Fibroblast of skin of back (primary cell): Measurements from ENCODE around the gene NARF. TPM values are rescaled to one million over a fixed set of nuclear protein-coding genes. Genes with fewer than 3 reads are reported as not detected.
"Not testable (repeated sequence)": the region's sequence is repeated elsewhere in the genome, so short reads cannot be mapped to it uniquely, and the experiment has no call there.

Source experiments
- DNase-seq: peaks from one replicate; pipeline ENCODE4 v3.0.0-alpha.2; 2013
- polyA plus RNA-seq, 2 experiments: library from polyadenylated mRNA; unstranded; fragments of 120-200 nt; gene quantifications; one replicate each; pipeline ENCODE4 v1.2.1, GENCODE V29; 2013; ENCODE audit not compliant: insufficient read length in 2 of 2

The NARF gene
- 115 TPM for polyA plus RNA-seq (2013, experiment 1 of 2; ENCODE audit: insufficient read length)
- 100 TPM for polyA plus RNA-seq (2013, experiment 2 of 2; ENCODE audit: insufficient read length)

DNA sequence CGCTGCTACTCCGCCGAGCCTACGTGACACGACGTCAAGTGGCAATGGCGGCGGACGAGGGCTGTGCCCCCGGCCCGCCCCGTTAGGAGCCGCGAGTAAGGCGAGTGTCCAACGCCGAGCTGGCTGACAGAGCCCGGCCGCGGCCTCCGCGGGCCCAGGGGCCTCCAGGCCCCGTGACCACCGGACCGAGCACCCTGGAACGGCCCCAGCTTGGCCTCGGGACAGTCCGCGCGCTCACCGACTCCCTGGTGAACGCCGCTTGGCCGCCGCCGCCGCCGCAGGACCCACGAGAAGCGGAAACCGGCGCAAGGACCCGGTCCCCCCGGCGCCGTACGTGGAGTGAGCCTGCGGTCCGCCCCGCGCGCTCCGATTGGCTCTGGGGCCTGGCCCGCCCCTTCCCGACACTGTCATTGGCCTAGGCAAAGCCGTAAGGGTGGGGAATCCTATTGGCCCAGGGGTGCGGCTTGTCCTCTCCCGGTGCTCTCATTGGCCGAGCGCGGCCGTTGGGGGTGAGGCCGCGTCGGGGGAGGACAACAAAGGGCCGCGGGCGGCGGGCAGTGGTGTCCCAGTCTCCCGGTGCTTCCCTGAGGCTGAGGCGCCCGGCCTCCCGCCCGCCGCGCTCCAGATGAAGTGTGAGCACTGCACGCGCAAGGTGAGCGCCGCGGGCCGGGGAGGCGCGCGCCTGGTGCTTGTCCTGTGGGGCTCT lies at the start of gene NARF:
TSS of gene NARF (plus strand) at position 563 of the 706 bp plus-strand sequence. CDS start at position 626, 63 bp downstream.
- peak; percentile 99 for DNase-seq

DNA sequence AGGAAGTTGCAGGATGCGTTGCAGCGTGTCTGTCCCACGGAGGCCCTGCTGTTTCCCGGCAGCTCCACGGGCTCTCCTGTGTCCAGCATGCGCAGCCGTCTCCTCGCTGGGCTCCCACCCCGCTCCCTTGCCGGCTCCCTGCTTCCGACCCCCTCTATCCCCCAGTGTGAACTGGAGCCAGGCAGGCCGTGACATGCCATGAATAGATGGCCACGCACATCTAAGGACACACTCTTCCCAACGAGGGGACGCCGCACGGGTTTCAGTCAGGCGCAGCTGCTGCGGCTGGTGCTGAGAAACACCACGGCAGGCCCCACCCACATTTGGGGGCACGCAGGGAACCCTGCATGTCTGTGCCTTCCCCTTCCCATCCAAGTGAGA lies 49.6 kb upstream of the NARF start:
- no peak for DNase-seq

DNA sequence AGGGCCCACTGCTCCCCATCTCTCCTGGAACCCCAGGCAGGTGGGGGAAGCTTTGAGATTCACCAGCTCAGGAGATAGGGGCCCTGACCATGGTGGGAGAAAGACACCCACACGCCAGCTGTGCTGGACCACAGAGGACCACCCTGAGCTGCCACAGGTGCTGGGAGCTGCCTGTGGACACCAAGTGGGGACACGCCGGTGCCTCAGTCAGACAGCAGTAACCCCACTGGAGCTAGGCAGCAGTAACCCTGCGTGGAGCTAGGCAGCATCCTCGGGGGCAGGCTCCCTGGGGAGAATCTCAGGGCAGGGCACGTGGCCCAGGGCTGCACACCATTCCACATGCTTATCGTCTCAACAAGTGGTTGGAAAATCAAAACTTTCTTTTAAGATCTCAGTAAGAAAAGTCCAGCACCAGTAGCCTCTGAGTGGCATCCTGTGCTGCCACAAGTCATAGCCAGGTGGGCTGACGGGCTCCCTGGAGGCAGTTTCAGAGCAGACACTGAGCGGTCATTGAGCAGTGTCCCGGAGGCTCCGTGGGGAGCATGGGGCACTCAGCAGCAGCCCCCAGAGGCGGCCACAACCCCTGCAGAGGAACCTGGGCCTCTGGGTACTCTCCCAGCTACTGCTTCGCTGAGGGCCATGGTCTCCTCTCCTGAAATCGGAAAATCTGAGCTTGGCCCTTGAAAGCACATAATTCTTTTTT lies 48.4 kb upstream of the NARF start:
- DNase-seq, result no peak

DNA sequence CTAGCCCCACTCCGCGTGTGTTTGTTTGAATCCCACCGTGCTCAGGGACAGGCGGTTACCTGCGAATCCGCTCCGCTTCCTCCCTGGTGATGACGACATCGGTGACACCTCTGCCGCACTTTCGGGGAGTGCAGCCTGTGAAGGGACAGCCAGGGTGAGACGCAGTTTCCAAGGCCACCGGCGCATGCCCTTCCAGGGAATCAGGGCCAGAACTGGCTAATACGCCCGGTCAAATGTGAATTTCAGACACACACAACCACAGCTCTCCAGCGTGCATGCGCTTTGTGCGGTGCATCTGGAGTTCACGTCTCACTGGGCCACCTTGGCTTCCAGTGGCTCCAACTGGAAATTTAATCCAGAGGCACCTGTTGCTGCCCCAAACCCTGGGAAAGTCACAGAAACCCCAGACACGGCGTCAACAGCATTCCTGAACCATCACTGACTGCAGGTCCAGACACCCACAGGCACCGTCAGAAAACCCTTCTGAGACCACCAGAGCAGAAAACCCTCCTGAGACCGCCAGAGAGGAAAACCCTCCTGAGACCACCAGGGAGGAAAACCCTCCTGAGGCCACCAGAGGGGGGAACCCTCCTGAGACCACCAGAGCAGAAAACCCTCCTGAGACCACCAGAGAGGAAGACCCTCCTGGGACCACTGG lies 47.0 kb upstream of the NARF start:
- DNase-seq, result no peak

DNA sequence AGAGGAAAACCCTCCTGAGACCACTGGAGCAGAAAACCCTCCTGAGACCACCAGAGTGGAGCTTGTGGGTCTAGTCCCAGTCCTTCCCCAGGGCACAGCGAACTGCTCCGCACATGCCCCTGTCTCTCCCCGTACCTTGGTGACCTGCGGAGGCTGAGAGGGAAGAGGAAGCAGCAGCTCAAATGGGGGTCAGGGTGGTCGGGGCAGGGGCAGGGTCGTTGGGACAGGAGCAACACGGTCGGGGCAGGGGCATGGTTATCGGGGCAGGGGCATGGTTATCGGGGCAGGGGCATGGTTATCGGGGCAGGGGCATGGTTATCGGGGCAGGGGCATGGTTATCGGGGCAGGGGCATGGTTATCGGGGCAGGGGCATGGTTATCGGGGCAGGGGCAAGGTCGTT lies 46.5 kb upstream of the NARF start:
- not testable (repeated sequence) for DNase-seq

DNA sequence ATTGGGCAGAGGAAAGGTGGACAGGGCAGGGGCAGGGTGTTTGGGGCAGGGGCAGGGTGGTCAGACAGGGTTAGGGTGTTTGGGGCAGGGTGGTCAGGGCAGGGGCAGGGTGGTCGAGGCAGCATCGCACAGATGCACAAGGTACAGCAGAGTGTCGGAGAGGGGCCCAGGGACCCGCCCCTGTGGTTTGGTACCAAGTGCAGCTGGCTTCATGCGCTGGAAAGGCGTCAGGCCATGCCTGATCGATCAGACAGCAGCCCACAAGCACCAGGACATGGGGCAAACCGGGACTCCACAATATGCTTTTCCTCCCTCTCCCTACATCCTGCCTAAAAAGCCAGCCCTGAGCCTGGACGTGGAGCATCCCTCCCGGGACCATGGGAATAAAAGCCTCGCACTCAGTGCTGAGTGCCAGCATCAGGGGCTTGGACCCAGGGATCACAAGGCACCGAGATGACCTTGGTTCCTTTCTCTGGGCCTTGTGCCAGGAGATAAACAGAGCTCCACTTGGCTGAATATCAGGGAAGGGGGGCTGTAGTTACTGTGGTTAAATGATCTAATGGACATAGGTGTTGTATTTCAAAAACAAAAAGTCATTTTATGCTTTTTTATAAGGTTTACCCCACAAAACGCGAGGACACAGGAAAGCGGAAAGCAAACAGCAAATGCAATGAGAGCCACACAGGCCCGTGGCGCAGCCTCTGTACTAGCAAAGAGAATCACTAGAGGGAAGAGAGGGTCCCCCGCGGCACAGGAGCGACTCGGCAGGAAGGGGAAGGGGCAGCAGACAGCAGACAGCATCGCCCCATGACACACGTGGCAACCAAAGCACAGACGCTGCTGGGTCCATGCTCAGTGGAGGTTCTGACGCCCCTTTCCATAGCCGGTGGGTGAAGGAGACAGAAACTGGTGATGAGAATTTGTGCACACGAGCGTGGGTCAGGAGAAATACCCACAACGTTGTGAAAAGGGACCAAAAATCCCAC lies 45.7 kb upstream of the NARF start:
- no peak for DNase-seq

DNA sequence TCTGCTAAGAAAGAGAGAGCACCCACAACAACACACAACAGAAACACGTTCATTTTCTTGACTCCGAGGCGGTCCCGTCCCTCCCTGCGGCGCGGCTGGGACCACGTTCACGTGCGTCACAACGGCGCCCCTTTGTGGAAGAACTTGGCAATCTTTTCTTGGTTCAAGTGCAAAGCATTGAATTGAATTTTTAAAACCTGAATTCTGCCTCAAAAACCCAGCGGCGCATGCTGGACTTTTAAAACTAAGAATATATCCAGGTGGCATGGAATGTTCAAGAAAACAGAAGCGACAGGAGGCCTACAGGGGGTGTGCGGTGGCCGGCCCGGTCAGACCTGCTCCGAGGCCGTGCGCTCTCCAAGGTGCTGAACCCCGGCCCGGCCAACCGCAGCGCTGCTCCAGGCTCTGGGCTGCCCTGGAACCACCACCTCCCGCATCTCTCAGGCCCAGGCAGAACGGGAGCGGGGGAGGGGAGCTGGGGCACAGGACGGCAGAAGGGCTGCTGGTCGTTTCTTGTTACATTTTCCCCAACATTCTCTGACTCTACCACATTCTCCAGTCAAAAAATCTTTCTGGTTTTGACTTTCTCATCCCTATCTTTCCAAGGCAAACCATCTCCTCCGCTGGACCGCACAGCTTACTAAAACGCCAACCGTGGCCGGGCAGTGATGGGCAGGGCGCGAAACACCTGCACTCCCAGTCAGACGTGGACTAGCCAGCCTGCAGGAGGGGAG lies 43.8 kb upstream of the NARF start:
- peak; percentile 63 for DNase-seq

DNA sequence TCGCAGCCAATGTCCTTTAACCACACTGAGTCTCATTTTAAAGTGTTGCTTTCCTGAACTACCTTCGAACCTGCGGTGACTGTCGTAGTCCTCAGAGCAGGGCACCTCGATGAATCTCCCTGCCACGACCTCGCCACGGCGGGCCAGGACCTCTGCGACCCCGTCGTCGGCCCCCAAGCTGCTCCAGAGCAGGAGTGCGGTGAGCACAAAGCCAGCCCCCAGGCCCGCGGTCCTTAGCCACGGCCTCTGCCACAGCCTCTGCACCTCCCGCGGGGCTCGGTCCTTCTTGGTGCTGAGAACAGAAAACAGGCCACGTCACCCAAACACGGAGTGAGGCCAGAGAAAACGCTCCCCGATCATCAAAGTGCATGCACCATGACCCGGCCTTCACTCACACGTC lies 43.2 kb upstream of the NARF start:
- no peak for DNase-seq

DNA sequence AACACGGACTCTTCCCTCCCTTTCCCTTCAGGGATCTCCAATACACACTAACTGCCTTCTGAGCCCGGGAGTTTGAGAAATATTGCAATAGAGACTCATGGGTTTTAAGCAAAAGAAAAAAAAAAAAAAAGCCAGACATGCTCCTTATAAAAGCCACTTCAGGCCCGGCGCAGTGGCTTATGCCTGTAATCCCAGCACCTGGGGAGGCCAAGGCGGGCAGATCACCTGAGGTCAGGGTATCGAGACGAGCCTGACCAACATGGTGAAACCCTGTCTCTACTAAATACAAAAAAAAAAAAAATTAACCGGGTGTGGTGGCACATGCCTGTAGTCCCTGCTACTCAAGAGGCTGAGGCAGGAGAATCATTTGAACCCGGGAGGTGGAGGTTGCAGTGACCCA lies 42.8 kb upstream of the NARF start:
- no peak for DNase-seq

DNA sequence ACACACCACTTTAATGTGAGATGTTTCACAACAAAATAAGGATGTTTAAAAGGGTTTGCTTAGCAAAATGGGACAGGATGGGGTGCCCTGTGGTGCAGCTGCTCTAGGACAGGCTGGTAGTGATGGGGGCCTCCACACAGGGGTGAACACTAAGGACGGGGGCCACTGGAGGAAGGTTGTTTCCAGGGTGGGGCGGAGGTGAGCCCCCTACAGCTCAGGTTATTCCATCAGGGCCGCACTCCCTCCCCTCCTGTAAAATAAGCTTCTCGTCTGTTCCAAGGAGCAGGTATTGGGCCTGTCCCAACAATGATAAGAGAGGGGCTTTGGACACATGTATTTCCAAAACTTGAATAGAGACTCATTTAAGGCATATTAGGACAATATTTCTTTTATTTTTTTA lies 42.3 kb upstream of the NARF start:
- no peak for DNase-seq

DNA sequence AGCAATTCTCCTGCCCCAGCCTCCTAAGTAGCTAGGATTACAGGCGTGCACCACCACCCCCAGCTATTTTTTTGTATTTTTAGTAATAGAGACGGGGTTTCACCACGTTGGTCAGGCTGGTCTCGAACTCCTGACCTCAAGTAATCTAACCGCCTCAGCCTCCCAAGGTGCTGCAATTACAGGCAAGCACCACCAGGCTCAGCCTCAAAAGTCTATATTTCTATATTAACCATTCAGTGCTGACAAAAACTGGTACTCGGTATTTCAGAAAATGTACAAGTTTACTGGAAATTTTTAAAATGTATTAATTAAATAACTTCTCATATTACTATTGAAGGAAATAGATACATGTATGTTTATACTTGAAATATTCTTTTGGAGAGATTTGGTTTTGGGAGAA lies 41.8 kb upstream of the NARF start:
- DNase-seq, result no peak

DNA sequence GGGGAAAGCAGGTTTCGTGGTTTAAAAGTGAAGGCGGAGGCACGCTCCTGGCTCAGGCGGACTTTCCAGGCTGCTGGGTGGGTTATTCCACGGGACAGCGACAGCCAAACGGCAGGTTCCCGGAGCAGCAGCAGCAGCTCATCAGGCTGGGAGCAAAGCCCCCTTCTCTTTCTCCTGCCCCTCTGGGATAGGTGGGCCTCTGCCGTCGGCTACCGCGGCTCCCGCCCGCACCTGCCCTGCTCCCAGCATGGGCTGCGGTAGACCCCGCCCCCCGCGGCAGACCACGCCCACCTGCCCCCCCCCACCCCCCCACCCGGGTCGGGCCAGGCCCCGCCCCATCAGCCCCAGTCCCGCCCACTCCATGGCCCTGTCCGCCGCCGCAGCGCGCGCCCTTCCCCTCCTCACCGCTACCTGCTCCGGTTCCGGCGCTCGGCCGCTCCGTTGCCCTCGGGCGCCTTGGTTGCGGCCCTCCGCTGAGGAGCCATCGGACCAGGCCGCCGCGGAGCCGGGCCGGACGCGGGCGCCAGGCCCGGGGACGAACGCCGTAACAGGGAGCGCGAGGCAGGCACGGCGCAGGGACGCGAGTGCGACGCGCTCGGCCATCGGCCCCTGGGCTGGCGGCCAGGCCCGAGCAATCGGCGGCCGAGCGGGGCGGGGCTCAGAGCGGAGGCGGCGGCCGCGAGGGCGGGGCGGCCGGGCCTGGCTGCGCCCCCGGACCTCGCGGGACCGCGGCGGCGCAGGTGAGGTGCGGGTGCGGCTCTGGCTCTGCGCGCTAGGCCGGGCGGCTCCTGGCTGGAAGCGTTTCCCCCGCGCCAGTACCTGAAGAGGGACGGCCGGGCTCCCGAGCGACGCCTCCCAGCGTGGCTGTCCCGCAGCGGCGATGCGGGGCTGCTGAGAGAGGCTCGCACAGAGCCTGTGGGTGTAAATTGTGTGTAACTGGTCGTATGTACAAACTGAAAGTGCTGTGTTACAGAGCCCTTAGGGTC lies 40.2 kb upstream of the NARF start, which contains the start of the genes HEXD and OGFOD3:
TSS of gene HEXD (plus strand) at position 347 of the 986 bp plus-strand sequence. CDS start 1,453 bp downstream, outside the sequence.
TSS of gene OGFOD3 (minus strand) at position 586 of the 986 bp plus-strand sequence. CDS start at position 485, 101 bp downstream.
- peak; percentile 85 for DNase-seq

DNA sequence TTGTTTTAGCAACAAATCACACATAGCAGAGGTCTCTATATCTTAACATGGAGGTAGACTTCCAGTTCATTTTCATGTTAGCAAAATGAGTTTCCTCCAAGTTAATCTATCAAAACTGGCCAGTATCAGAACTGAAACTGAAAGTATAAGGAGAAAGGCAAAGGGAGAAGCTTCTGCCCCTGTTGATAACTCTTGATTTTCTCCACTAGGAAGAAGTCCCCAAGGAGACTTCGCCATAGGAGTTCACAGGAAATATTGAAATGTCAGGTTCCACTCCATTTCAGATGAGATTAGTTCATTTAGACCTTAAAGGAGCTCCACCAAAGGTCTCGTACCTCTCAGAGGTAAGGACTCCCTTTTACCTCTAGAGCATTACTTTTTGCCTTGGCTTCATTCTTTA lies 39.0 kb upstream of the NARF start:
- DNase-seq, result no peak

DNA sequence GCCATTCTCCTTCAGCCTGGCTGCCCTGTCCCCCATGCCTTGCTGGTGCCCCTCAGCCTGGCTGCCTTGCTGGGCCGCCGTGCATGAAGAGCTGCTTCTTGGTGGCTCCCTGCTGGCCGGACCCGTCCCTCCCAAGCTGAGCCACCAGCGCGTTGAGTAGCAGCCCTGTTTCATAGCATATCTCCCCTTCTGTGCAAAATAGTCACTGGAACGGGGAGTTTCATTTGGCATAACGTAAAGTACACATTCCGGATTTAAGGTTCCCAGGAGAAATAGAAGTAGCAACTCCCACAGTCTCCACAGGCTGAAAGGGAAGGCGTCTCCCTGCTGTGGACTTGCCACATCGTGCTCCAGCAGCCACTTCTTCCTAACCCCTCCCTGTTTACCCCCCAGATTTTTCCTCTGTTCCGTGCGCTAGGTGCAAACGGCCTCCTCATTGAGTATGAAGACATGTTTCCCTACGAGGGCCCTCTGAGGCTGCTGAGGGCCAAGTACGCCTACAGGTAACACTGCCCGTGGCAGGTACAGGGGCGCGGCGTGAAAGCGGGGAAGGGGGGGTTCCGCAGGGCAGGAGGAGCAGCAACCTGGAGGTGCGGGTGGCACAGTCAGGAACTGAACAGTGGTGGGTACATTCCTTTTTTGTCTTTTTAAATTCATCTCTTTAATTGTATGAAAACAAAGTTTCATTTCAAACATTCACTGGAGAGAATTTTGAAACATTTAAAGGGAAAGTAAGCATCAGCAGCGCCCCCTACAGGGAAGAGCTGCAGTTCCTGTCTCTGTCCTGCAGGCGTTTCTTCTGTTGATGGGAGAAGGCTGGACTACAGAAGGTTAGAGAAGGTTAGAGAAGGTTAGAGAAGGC lies 34.3 kb upstream of the NARF start:
- peak; percentile 40 for DNase-seq

DNA sequence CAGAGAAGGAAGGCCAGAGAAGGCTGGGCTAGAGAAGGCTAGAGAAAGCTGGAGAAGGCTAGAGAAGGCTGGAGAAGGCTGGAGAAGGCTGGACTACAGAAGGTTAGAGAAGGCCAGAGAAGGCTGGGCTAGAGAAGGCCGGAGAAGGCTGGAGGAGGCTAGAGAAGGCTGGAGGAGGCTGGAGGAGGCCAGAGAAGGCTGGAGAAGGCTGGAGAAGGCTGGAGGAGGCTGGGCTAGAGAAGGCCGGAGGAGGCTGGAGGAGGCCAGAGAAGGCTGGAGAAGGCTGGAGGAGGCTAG lies 33.7 kb upstream of the NARF start:
- no peak for DNase-seq

DNA sequence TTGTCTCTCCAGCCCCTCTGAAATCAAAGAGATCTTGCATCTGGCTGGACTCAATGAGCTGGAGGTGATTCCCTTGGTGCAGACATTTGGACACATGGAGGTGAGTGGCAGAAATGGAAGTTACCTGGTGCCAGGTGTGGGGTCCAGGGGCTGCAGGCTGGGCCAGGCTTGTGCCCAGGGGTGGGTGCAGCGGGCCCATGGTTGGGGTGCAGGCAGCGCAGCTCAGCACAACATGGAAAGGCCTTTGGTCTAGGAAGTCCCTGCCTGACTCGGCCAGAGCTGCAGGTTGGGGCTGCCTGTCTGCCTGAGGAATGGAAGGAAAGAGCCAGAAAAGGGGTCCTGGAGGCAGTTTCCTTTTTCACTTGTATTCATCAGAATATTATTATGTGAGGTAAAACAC lies 30.0 kb upstream of the NARF start:
- no peak for DNase-seq

DNA sequence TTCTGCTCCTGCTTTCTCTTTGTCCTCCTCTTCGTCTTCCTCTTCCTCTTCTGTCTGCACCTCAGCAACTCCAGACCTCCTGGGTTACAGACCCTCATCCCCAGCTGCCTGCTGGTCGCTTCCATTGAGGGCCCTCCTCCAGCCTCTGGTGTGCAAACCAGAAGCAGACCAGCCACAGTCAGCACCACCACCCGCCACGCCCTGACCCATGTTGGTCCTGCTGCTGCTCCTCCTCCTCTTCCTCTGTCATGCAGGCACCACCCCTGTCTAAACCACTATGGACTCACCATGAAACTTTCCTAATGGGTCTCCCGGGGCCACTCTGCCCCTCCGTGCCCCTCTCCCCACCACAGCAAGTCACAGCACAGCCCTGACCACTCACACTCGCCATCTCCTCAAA lies 28.7 kb upstream of the NARF start:
- DNase-seq, result no peak

DNA sequence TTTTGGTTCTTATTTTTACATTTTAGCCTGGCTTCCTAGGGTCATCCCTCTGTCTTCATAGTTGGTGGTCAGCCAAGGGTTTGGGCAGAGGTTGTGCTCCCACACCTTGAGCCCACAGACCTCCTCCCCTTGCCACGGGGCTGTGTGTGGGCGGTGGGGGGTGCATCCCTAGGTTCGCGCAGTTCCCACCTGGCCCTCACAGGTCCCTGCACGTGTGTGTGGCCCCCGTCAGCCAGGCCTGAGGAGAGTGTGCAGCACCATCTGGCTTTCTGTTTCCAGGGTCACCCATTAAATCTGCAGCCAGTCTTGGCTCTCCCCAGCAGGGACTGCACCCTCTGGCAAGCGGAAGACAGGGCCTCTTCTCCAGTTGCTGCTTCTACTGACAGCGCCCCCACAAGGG lies 26.5 kb upstream of the NARF start:
- no peak for DNase-seq

DNA sequence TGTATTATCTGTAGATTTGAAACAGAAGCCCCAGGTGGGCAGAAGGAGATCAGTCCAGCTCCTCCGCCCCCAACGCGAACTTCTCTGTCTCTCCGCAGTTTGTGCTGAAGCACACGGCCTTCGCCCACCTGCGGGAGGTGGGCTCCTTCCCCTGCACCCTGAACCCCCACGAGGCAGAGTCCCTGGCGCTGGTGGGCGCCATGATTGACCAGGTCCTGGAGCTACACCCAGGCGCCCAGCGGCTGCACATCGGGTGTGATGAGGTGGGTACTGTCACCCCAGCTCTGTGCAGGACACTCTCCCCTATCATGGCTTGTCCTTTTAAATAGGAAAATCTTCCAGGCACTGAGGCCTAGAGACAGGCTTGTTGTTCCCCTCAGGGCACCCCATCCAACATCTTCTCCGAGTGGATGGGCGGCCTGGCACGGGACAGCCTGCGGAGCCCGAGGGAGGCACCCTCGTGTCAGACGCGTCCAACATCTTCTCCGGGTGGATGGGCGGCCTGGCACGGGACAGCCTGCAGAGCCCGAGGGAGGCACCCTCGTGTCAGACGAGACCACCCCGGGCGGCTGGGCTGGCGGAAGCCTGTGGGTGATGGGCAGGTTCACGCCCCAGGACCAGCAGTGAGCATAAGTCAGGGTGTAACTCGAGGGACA lies 24.9 kb upstream of the NARF start:
- DNase-seq, result no peak
